ENCODE data around the gene RFX3.

The RFX3 gene

DNA sequence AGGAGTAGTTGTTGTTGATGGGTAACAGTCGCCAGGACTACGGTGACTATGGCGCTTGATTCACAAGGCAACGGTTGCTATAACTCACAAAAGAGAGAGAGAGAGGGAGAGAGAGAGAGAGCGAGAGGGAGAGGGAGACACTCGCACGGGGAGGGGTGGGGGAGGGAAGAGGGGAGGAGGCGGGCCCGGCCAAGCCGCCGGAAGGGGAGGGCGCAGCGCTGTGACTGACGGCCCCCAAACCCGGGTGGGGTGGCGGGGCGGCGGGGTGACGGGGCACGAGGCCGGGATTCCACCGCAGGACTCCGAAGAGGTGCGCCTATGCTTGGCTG is at the start of gene RFX3:
Gene RFX3 (minus strand): TSS at position 166 of the 329 bp plus-strand sequence. CDS start 130,413 bp downstream, outside the sequence.
- DNase-seq (ENCODE audit: low spot score) = peak; percentile 94

DNA sequence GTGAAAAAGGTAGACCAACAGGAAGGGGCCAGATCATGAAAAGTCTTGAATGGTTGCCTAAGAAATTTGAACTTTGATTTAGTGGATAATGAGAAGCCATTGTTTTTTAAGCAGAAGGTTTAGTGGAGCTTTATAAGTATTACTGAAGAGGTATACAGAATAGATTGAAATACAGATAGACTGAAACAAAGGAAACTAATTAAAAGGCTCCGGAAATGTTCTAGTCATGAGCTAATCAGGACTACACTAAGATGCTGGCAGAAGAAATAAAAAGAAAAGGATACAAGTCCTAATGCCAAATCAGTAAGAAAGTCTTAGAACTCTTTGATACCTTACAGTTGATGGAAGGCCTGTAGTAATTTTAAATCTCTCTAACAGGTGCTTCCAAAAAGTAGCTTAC is 45.7 kb upstream of the RFX3 start:
- DNase-seq (ENCODE audit: low spot score) = no peak

DNA sequence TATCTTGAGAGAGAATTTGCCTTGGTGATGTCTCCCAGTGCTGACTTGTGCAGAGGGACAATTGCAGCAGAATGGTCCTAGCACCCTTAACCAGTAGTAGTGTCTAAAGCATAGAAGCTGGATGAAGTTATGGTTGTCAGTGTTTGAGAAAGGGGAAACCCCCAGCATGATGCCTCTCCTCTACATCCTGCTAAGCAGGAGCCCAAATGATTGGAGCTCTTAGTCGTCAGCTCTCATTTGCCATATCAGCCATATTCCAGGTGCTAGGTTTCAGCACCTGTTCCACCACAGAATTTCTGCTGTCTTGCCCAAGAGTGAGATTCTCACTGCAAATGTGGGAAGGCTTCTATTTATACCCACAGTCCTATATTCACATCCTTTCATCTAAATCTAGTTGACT is 43.7 kb upstream of the RFX3 start:
- DNase-seq (ENCODE audit: low spot score) = no peak

DNA sequence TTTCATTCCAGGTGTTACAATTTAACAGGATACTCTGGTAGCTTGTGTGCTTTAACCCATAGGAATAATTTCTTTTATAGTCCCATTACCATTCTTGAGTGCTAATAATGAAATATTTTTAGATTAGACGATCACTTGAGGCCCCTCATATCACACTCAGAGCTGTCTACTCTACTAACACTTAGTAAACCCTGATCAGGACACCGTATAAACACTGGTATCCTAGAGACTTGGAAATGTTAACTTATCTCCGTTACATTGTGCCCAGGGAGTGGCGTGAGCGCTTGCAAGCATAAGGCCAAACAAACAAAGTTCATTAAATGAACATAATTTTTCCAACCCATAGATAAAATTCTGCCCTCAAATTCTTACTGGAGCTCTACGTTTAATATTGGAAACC is 42.2 kb upstream of the RFX3 start:
- DNase-seq (ENCODE audit: low spot score) = no peak

DNA sequence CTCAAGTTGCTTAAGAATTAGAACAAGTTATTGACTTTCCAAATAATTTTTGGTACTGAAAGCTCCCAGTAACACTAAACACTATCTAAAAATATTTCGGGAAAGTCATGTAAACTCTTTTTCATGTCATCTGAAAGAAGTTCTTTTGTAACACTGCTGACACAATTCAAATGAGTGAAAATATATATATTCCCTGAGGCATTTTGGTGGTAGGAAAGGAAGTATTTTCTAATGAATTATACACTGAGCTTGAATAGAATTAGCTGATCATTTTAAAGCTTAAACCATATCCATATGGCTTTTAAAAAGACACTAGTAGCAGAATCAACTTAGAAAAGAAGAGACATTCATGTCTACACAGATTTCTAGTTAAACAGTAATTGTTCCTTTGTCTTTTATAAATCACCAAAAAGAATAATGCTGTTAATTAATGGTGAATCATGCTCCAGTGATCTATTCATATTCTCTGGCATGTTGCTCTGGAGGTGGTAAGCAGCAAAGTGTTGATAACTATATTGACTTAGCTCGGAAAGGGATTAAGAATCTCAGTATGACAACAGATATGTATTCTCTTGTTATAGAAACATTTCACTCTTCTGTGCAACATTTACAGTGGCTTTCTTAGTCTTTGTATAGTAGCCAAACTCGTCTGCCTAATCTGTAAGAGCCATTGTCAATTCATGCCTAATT is 27.4 kb upstream of the RFX3 start:
- no peak for DNase-seq (ENCODE audit: low spot score)

DNA sequence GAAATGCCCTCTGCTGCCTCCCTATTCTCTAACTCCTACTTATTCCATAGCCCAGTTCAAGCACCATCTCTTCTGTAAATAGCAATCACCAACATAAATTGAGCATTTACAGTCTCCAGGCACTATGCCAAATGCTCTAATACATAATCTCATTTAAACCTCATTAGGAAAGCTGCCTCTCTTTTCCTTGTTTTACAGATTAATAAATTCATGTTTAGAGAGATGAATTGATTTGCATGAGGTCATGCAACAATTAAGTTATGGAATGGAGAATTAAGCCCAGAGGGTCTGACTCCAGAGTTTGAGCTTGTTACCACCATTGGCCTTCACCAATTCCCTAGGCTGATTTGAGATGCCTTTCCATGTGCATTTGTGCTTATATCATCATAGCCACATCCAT is 23.4 kb upstream of the RFX3 start:
- DNase-seq (ENCODE audit: low spot score) = no peak

DNA sequence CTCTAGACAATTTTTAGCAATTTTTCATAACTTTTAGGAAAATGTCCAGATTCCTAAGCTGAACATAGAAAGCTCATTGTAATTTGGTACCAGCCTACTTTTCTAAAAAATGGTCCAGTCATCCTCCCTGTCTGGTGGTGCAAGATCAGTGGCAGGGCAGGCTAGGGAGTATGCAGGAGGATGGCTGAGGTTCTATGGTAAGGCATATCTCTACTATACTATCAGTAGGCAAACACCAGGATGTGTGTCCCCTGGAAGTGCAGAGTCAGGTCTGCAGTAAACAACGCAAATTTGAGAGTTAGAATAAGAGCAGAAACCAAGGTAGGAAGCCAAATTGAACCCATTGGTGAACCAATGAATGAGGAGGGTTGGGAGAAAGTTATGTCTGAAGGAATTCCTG is 22.8 kb upstream of the RFX3 start:
- DNase-seq (ENCODE audit: low spot score) = no peak

DNA sequence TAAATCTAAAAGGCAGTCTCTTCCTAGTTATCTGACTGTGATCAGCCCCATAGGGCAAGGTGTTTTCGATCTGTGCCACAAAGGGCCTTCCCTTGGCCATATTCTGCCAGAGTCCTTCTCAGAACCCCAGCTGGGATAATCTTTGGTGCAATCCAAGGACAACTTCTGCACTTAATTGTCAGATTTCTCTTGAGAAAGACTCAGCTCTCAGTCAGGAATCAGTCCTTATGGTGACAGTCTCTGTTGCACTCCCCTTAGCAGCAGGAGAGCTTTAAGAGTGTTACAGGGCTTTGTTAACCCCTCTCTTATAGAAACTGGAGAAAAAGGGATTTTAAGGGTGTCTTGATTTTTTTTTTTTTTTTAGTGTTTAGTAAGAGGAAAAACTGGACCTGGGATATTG is 15.4 kb upstream of the RFX3 start:
- no peak for DNase-seq (ENCODE audit: low spot score)

DNA sequence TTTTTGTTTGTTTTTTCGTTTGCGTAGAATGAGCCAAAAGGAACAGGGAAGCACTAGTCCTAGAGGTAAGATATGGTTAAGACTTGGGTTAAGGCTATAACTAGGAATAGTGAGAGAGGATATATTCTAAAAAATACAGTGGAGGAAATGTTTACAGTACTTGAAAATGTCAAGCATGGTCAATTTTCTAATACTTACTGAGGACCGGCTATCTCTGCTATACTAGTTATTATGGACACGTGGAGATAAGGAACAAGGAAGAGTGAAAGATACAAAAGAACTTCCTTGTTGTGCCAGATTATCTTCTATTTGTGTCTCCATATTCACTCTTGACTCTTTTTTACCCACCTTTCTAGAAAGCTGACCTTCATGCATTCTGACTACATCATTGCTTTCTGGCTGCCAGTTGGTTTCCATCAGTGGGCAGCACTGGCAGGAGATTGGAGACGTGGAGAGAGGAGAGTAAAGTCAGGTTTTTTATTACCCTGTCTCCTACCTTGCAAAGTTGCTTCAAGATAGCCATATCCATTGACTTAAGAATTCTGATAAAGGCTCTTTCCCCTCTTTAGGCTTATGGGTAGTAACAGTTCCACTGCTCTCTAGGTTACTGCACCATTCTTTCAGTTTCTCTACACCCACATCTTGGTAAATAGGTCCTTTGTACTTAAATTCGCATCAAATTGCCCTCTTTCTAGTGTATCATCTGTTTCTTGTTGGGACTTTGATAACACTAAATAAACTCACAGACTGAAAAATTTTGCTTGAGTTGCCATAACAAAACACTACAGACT is 9.0 kb upstream of the RFX3 start:
- no peak for DNase-seq (ENCODE audit: low spot score)

DNA sequence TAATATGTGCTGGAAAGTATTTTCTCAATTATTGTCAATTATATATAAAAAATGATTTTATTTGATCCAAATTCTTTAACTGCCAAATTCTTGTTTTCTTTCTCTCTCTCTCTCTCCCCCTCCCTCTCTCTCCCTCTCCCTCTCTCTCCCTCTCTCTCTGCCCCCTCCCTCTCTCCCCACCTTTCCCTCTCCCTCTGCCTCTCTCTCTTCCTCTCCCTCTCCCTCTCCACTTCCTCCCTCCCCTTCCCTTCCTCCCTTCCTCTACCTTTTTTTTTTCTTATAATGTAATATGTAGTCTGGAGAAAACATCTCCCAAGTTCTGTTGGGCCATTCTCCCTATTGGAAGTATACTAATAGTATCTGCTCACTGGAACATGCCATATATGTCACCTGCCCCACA is 6.4 kb upstream of the RFX3 start:
- no peak for DNase-seq (ENCODE audit: low spot score)

DNA sequence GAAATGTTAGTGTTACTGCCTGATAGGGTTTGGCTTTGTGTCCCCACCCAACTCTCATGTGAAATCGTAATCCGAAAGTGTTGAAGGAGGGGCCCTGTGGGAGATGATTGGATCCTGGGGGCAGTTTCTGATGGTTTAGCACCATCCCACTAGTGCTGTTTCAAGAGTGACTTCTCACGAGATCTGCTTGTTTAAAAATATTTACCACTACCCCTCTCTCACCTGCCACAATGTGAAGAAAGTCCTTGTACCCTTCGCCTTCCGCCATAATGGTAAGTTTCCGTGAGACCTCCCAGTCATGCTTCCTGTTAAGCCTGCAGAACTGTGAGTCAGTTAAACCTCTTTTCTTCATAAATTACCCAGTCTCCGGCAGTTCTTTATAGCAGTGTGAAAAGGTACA is 2.6 kb upstream of the RFX3 start:
- peak; percentile 88 for DNase-seq (ENCODE audit: low spot score)

DNA sequence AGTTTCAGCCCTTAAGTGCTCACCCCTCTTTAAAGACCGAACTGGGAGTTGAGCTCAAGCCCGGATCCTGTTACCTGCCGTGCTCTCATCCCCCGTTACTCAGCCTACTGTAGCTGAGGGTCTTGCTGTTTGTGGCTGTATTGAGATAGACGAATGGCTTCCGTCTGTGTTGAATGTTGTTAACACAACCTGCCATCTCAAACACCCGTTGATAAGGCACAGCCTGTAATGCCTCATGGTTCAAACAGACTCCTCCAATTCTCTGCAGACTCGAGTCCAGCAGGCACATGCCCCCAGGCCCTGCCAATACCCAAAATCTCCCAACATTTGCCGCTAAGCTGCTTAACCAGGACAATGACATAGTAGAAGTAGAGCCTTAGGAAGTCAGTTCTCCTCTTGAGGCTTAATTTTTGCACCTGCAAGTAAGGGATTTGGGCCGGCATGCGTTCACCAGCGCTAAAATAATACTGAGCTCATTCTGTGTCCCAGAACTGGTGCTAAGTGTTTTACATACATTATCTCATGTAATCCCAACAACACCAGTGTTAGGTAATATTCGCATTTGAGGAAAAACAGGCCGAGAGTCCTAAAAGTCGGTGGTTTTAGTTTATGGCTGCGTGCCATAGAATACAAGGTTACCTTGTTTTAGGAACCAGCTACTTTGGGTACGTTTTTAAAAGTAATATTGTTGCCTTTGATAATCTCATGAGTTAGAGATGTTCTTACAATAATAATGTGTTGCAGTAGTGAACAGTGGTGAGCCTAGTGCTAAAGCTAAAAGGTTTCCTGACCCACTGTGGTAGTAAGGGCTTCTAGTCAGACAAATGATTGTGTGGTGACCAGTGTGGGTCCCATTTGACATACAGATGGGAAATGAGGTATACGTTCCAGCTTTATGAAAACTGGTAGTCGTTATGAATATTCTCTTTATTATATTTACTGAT is 1.5 kb upstream of the RFX3 start:
- DNase-seq (ENCODE audit: low spot score) = peak; percentile 16

DNA sequence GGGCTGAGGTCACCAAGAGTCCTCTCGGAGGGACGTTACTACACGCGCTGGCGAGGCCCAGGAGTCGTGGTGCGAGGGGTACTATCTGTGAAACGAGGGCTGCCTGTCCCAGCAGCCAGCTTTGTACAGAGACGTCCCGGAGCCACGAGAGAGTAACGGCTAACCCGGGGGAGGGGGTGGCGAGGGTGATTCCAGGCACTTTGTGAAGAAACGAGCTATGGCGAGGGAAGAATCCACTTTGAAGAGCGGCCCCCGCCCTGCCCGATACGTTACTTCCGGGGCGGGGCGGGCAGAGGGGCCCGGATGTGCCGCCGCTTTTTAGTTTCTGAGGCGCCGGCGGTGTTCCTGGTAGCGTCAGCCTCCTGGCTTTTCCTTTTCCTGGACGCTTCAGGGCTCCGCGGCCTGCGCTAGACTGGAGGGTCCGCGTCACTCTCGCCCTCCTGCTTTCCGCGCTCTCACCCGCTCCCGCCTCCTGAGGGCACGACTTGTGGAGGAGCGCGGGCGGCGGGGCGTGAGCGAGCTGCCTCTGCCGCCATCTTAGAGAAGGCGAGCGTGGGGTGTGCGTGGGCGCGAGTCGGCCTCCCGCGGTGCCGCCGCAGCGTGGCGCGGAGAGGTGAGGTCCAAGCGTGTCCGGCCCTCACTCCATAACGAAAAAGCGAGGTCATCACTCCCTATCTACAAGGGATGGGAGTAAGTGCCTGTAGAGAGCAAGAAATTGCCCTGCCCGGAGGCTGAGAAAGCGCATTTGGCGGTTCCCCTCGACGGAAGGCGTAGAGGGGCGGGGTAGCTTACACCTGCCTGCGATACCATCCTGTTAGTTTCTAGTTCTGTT is 580 bp upstream of the RFX3 start:
- peak; percentile 89 for DNase-seq (ENCODE audit: low spot score)

DNA sequence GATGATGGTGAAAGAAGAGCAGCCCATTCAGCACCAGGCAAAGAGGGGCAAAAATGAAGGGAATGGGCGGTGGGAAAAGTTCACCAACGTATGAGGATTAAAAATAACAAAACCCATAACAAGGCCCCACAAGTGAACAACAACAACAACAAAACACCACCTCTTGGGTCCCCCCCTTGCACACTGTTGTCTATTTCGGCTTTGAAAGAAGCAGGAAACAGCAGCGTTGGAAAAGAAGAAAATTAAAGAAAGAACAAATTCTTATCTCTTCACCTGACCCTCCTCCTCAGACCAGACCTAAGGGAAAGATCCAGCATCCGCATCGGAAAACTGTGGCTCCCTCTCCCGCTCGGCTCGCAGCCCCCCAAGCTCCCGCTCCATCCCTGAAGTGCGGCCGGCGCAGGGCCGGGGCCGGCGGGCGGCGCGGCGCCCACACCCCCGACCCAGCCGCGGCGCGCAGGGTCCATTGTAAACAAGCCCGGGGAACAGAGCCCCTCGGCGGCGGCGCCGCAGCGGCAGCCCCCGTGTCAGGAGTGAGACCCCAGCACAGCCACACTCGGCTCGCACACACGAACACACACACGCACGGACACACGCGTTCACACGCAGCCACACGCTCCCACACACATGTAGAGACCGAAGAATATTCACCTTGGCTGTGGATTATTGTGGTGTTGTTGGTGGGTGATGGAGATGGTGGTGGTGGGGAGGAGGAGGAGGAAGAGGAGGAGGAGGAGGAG is 535 bp downstream of the RFX3 start:
- DNase-seq (ENCODE audit: low spot score) = peak; percentile 22

DNA sequence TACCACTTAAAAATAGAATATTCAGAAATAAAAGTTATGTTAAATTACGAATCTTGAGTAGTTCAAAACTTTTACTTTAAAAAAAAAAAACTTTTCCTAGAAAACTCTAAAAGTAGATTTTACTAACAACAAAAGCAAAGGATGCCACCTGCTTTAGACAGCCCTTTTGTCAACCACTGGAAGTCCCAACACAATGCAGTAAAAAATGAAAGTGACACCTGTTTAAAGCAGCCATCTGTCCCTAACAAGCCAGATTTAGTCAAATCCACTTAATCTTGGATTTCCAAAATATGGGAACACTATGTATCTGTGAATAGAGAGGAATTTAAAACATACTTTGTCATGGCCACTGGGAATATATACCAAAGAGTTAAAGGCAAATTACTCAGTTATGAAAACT is 3.8 kb downstream of the RFX3 start:
- DNase-seq (ENCODE audit: low spot score) = no peak

DNA sequence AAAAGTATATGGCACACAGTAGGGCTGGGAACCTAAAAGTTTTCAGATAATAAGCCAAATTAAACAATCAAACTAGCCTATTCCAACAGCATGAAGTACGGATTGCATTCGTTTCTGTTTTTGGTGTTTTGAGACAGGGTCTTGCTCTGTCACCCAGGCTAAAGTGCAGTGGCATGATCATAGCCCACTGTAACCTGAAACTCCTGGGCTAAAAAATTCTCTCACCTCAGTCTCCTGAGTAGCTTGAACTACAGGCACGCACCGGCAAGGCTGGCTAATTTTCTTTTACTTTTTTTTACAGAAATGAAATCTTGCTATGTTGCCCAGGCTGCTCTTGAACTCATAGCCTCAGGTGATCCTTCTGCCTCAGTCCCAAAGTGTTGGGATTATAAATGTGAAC is 5.2 kb downstream of the RFX3 start:
- no peak for DNase-seq (ENCODE audit: low spot score)

DNA sequence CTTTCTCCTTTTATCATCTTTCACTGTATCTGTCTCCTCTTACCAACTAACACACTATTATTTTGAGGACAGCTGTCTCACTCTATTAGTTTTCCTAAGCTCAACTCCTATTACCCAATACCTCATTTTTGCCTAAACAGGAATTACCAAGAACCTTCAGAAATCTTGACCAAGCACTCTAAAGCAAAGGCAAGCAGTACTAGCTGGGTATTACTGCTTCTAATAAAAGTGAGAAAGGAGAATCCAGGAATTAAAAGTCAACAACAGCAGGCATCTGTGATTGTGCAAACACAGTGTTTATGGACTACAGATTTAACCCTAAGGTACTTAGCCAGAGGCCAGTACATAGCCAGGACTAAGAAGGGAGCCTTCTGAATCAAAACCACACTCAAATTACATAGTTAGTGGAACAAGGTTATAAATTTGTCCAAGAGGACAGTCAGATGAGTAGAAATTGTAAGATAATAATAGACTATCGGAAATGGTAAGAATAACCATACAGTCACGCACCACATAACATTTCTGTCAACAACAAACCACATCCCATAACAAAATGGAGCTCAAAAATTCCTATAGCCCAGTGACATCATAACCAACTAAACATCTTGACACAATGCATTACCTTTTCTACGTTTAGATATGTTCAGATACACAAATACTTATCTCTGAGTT is 8.3 kb downstream of the RFX3 start:
- no peak for DNase-seq (ENCODE audit: low spot score)

DNA sequence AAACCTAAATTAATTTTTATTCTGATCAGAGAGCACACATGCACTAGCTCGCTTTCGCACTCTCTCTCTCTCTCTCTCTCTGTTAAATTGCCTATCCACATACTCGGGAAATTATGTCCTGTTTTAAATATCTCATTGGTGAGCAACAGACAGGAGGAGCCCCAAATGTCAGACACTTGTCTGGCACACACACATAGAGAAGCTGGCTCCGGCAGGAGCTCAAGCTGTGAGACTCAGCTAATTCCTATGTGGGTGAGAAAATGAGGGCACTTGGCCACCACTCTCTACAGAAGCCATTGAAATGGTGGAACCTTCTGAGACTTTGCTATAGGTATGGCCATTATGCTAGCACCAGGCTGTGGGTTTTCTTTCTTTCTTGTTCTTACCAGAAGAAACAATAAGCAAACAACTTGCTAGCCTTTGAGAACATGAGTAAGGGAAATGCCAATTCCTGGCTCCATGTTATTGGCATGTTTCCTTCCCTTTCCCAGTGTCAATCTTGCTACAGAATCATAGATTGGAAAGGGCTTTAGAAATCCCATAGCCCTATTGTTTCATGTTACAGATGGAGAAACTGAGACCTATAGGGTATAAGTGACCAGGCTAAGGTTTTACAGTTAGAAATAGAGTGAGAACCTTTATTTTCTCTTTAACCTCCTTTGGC is 9.0 kb downstream of the RFX3 start:
- no peak for DNase-seq (ENCODE audit: low spot score)

DNA sequence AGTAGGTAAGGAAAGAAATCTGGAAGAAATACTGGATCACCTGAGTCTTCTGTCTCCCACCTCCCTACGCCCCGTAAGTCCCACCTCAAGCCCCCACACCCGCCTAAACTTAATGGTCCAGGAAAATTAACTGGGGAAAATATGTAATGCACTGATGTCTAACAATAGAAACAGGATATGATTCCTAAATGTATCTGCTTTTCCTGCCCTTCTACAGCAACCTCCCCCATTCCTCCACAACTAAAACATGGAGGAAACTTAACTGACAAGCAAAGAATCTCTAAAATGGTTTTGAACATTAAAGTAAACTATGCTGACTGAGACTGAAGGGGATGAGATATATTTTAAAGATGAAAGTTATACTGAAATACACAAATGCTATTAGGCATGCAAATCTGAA is 10.4 kb downstream of the RFX3 start:
- no peak for DNase-seq (ENCODE audit: low spot score)

DNA sequence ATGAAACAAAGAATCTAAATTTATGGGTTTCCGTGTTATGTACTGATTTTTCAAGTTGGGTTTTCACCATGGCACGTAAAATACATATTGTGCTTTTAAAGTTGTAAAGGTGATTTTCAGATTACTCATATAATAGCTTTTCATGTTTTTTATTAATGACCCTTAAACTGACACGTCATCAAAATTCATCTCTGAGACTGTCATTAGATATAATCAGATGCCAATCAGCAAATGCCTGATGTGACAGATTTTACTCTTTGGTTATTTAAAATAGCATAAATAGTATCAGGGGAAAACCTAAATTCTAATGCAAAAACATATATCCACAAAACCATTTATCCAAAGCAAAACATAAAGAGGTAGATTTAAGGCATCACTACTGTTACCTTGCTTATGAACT is 11.0 kb downstream of the RFX3 start:
- no peak for DNase-seq (ENCODE audit: low spot score)

All from CD4-positive, alpha-beta T cell treated with Interleukin-2 at 100 ng/mL for 4 hours (primary cell).